GM12878 (cell line): ENCODE results near the gene PLD4.

ENCODE experiments used
- EZH2 ChIP-seq: IDR thresholded peaks from 2 replicates; pipeline ENCODE4 v1.6.1; 2012; ENCODE audit warnings: low read depth, mild to moderate bottlenecking, control low read depth, inconsistent platforms, low read length, borderline replicate concordance; ENCODE audit not compliant: control insufficient read depth
- FOXM1 ChIP-seq: IDR thresholded peaks from 2 replicates; pipeline ENCODE4 v1.6.1; 2012; ENCODE audit warnings: low read depth, mild to moderate bottlenecking, inconsistent platforms, low read length, moderate library complexity
- POLR2A ChIP-seq: IDR thresholded peaks from 2 replicates; pipeline ENCODE4 v1.6.1; 2011; ENCODE audit warnings: low read depth, mild to moderate bottlenecking, low read length
- RCOR1 ChIP-seq: conservative IDR thresholded peaks from 2 replicates; pipeline ENCODE4 v1.6.1; 2012; ENCODE audit warnings: low read depth, low read length, improper control_type of control experiment
- RELA ChIP-seq: fragments of 450-650 bp; IDR thresholded peaks from 2 replicates; pipeline ENCODE4 v1.8.0; 2014; ENCODE audit warnings: borderline replicate concordance; ENCODE audit not compliant: partially characterized antibody
- SRF ChIP-seq, 2 experiments: IDR thresholded peaks; 2 replicates each; pipeline ENCODE4 v1.6.1; 2011; ENCODE audit warnings: low read depth in 2 of 2, low read length in 2 of 2, mild to moderate bottlenecking in 1 of 2, moderate library complexity in 1 of 2
- STAT1 ChIP-seq: fragments of 450-650 bp; conservative IDR thresholded peaks from 2 replicates; pipeline ENCODE4 v1.6.1; 2014; ENCODE audit warnings: antibody characterized with exemption, mild to moderate bottlenecking
- TF ChIP-seq, protein P1 (sequence below): fragments of 150-350 bp; IDR thresholded peaks from 2 replicates; pipeline ENCODE4 v1.6.1; 2016; ENCODE audit warnings: low read depth, low read length
- TF ChIP-seq, protein P2 (sequence below), 3 experiments: IDR thresholded peaks in 2 of 3; conservative IDR thresholded peaks in 1 of 3; 2 replicates each; pipeline ENCODE4 v1.5.1; 2011; ENCODE audit warnings: low read depth in 3 of 3, low read length in 3 of 3, mild to moderate bottlenecking in 3 of 3, control low read depth in 2 of 3, moderate library complexity in 2 of 3, inconsistent platforms in 1 of 3, mixed read lengths in 1 of 3; ENCODE audit not compliant: control insufficient read depth in 2 of 3, insufficient read depth in 1 of 3; ENCODE audit errors: extremely low read depth in 1 of 3
- TF ChIP-seq, protein P3 (sequence below): IDR thresholded peaks from 2 replicates; pipeline ENCODE4 v1.6.1; 2012; ENCODE audit warnings: mild to moderate bottlenecking, low read depth, low read length

DNA sequence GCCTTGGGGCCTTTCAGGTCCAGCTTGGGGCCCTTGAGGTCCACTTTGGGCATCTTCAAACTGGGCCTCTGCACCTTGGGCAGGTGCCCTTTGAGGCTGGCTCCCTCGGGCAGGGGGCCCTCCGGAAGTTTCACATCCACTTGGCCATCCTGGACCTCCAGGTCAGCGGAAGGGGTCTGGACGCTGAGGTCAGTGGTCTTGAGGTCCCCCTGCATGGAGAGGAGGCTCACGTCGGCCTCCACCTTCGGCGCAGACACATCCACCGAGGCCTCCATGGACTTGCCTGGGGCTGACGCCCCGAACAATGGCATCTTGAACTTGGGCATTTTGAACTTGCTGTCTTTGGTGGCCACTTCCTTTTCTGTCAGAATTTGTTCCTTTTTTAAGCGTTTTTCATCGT is 28.4 kb downstream of the PLD4 start:
- TF ChIP-seq RELA (no peak), FOXM1 (no peak), POLR2A (no peak), EZH2 (no peak), STAT1 (no peak), RCOR1 (no peak), SRF (IDR thresholded peaks at IDR 0.05; ENCODE audit: low read depth in 2 of 2, low read length in 2 of 2) (no peak)
- TF ChIP-seq, protein P1, sequence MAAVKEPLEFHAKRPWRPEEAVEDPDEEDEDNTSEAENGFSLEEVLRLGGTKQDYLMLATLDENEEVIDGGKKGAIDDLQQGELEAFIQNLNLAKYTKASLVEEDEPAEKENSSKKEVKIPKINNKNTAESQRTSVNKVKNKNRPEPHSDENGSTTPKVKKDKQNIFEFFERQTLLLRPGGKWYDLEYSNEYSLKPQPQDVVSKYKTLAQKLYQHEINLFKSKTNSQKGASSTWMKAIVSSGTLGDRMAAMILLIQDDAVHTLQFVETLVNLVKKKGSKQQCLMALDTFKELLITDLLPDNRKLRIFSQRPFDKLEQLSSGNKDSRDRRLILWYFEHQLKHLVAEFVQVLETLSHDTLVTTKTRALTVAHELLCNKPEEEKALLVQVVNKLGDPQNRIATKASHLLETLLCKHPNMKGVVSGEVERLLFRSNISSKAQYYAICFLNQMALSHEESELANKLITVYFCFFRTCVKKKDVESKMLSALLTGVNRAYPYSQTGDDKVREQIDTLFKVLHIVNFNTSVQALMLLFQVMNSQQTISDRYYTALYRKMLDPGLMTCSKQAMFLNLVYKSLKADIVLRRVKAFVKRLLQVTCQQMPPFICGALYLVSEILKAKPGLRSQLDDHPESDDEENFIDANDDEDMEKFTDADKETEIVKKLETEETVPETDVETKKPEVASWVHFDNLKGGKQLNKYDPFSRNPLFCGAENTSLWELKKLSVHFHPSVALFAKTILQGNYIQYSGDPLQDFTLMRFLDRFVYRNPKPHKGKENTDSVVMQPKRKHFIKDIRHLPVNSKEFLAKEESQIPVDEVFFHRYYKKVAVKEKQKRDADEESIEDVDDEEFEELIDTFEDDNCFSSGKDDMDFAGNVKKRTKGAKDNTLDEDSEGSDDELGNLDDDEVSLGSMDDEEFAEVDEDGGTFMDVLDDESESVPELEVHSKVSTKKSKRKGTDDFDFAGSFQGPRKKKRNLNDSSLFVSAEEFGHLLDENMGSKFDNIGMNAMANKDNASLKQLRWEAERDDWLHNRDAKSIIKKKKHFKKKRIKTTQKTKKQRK, result no peak
- TF ChIP-seq, protein P2, sequence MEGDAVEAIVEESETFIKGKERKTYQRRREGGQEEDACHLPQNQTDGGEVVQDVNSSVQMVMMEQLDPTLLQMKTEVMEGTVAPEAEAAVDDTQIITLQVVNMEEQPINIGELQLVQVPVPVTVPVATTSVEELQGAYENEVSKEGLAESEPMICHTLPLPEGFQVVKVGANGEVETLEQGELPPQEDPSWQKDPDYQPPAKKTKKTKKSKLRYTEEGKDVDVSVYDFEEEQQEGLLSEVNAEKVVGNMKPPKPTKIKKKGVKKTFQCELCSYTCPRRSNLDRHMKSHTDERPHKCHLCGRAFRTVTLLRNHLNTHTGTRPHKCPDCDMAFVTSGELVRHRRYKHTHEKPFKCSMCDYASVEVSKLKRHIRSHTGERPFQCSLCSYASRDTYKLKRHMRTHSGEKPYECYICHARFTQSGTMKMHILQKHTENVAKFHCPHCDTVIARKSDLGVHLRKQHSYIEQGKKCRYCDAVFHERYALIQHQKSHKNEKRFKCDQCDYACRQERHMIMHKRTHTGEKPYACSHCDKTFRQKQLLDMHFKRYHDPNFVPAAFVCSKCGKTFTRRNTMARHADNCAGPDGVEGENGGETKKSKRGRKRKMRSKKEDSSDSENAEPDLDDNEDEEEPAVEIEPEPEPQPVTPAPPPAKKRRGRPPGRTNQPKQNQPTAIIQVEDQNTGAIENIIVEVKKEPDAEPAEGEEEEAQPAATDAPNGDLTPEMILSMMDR (IDR thresholded peaks at IDR 0.05 in 2 of 3, conservative IDR thresholded peaks at IDR 0.05 in 1 of 3; ENCODE audit: control insufficient read depth in 2 of 3, extremely low read depth in 1 of 3, insufficient read depth in 1 of 3, low read depth in 3 of 3, low read length in 3 of 3), result no peak
- TF ChIP-seq, protein P3, sequence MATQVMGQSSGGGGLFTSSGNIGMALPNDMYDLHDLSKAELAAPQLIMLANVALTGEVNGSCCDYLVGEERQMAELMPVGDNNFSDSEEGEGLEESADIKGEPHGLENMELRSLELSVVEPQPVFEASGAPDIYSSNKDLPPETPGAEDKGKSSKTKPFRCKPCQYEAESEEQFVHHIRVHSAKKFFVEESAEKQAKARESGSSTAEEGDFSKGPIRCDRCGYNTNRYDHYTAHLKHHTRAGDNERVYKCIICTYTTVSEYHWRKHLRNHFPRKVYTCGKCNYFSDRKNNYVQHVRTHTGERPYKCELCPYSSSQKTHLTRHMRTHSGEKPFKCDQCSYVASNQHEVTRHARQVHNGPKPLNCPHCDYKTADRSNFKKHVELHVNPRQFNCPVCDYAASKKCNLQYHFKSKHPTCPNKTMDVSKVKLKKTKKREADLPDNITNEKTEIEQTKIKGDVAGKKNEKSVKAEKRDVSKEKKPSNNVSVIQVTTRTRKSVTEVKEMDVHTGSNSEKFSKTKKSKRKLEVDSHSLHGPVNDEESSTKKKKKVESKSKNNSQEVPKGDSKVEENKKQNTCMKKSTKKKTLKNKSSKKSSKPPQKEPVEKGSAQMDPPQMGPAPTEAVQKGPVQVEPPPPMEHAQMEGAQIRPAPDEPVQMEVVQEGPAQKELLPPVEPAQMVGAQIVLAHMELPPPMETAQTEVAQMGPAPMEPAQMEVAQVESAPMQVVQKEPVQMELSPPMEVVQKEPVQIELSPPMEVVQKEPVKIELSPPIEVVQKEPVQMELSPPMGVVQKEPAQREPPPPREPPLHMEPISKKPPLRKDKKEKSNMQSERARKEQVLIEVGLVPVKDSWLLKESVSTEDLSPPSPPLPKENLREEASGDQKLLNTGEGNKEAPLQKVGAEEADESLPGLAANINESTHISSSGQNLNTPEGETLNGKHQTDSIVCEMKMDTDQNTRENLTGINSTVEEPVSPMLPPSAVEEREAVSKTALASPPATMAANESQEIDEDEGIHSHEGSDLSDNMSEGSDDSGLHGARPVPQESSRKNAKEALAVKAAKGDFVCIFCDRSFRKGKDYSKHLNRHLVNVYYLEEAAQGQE, result no peak
